ENCODE data around the gene TLK1. TPM values are rescaled to one million over a fixed set of nuclear protein-coding genes. Genes with fewer than 3 reads are reported as not detected.

The TLK1 gene
- total and polyA plus RNA-seq, 9 of the 15 experiments (the other 6 are each of a cell fraction or from before 2014, with no cell fraction given): 20.2 to 101 (median 40.5) TPM

DNA sequence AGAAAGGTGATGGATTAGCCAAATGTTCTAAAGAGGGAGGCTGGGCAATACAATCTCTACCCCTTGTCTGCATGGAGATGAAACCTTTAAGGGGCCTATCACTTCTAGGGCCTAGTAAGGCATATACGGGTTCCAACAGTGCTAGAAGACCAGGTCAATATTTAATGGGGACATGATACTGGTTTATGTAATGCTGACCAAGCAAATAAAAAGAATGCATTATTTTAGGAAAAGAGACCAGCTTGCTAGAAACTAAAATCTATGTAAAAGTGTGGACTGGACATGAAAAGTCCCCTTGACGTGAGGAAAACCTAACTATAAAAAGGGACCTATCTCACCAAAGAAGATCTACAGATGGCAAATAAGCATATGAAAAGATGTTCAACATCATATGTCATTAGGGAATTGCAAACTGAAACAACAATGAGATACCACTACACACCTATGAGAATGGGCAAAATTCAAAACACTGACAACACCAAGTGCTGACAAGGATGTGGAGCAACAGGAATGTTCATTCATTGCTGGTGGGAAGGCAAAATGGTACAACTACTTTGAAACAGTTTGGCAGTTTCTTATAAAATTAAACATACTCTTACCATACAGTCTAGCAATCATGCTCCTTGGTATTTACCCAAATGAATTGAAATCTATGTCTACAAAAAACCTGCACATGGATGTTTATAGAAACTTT is 45.9 kb upstream of the TLK1 start (continued):
- TF ChIP-seq MAFG (tag; conservative IDR thresholded peaks at IDR 0.05) (peak; percentile 77), BMI1 (IDR thresholded peaks at IDR 0.05; ENCODE audit: low read length) (no peak), ZFP36 (IDR thresholded peaks at IDR 0.05; ENCODE audit: low read depth, low read length, partially characterized antibody) (peak; percentile 55), ZNF507 (tag; conservative IDR thresholded peaks at IDR 0.05) (no peak), PHTF2 (CRISPR knock-in tag; IDR thresholded peaks at IDR 0.05) (no peak), DIDO1 (tag; IDR thresholded peaks at IDR 0.05; ENCODE audit: low read depth) (no peak), MAFF (IDR thresholded peaks at IDR 0.05; ENCODE audit: low read length) (peak; percentile 86), SMAD1 (IDR thresholded peaks at IDR 0.05; ENCODE audit: low read depth, low read length, partially characterized antibody) (no peak), FOXA3 (CRISPR knock-in tag; conservative IDR thresholded peaks at IDR 0.05 in 1 of 2, IDR thresholded peaks at IDR 0.05 in 1 of 2) (no peak), ZNF695 (CRISPR knock-in tag; IDR thresholded peaks at IDR 0.05) (no peak), MAFK (IDR thresholded peaks at IDR 0.05; ENCODE audit: low read length) (peak; percentile 89), YY1 (IDR thresholded peaks at IDR 0.05; ENCODE audit: borderline replicate concordance in 1 of 3, control insufficient read depth in 1 of 3, extremely low read depth in 1 of 3, insufficient read depth in 3 of 3, insufficient read length in 1 of 3, insufficient replicate concordance in 2 of 3, low read depth in 1 of 3, low read length in 2 of 3) (no peak)
- TF ChIP-seq, protein P1, sequence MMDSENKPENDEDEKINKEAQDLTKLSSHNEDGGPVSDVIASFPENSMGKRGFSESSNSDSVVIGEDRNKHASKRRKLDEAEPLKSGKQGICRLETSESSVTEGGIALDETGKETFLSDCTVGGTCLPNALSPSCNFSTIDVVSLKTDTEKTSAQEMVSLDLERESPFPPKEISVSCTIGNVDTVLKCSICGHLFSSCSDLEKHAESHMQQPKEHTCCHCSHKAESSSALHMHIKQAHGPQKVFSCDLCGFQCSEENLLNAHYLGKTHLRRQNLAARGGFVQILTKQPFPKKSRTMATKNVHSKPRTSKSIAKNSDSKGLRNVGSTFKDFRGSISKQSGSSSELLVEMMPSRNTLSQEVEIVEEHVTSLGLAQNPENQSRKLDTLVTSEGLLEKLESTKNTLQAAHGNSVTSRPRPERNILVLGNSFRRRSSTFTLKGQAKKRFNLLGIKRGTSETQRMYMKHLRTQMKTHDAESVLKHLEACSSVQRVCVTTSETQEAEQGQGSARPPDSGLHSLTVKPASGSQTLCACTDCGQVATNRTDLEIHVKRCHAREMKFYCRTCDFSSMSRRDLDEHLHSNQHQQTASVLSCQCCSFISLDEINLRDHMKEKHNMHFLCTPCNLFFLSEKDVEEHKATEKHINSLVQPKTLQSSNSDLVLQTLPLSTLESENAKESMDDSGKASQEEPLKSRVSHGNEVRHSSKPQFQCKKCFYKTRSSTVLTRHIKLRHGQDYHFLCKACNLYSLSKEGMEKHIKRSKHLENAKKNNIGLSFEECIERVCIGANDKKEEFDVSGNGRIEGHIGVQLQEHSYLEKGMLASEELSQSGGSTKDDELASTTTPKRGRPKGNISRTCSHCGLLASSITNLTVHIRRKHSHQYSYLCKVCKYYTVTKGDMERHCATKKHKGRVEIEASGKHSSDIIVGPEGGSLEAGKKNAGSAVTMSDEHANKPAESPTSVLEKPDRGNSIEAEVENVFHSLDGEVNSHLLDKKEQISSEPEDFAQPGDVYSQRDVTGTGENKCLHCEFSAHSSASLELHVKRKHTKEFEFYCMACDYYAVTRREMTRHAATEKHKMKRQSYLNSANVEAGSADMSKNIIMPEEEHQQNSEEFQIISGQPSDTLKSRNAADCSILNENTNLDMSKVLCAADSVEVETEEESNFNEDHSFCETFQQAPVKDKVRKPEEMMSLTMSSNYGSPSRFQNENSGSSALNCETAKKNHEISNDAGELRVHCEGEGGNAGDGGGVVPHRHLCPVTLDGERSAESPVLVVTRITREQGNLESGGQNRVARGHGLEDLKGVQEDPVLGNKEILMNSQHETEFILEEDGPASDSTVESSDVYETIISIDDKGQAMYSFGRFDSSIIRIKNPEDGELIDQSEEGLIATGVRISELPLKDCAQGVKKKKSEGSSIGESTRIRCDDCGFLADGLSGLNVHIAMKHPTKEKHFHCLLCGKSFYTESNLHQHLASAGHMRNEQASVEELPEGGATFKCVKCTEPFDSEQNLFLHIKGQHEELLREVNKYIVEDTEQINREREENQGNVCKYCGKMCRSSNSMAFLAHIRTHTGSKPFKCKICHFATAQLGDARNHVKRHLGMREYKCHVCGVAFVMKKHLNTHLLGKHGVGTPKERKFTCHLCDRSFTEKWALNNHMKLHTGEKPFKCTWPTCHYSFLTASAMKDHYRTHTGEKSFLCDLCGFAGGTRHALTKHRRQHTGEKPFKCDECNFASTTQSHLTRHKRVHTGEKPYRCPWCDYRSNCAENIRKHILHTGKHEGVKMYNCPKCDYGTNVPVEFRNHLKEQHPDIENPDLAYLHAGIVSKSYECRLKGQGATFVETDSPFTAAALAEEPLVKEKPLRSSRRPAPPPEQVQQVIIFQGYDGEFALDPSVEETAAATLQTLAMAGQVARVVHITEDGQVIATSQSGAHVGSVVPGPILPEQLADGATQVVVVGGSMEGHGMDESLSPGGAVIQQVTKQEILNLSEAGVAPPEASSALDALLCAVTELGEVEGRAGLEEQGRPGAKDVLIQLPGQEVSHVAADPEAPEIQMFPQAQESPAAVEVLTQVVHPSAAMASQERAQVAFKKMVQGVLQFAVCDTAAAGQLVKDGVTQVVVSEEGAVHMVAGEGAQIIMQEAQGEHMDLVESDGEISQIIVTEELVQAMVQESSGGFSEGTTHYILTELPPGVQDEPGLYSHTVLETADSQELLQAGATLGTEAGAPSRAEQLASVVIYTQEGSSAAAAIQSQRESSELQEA (IDR thresholded peaks at IDR 0.05; ENCODE audit: low read depth): 0 out of 2 replicates have a peak, but pooled peaks have one; percentile 57
- TF ChIP-seq, protein P2, sequence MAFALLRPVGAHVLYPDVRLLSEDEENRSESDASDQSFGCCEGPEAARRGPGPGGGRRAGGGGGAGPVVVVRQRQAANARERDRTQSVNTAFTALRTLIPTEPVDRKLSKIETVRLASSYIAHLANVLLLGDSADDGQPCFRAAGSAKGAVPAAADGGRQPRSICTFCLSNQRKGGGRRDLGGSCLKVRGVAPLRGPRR (CRISPR knock-in tag; IDR thresholded peaks at IDR 0.05): no peak
- TF ChIP-seq, protein P3, sequence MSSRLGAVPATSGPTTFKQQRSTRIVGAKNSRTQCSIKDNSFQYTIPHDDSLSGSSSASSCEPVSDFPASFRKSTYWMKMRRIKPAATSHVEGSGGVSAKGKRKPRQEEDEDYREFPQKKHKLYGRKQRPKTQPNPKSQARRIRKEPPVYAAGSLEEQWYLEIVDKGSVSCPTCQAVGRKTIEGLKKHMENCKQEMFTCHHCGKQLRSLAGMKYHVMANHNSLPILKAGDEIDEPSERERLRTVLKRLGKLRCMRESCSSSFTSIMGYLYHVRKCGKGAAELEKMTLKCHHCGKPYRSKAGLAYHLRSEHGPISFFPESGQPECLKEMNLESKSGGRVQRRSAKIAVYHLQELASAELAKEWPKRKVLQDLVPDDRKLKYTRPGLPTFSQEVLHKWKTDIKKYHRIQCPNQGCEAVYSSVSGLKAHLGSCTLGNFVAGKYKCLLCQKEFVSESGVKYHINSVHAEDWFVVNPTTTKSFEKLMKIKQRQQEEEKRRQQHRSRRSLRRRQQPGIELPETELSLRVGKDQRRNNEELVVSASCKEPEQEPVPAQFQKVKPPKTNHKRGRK (tag; IDR thresholded peaks at IDR 0.05): no peak
- TF ChIP-seq, protein P4, sequence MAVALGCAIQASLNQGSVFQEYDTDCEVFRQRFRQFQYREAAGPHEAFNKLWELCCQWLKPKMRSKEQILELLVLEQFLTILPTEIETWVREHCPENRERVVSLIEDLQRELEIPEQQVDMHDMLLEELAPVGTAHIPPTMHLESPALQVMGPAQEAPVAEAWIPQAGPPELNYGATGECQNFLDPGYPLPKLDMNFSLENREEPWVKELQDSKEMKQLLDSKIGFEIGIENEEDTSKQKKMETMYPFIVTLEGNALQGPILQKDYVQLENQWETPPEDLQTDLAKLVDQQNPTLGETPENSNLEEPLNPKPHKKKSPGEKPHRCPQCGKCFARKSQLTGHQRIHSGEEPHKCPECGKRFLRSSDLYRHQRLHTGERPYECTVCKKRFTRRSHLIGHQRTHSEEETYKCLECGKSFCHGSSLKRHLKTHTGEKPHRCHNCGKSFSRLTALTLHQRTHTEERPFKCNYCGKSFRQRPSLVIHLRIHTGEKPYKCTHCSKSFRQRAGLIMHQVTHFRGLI (CRISPR knock-in tag; IDR thresholded peaks at IDR 0.05): no peak

Measured in K562 (cell line).